B cell (primary cell): ENCODE results near the gene RPS6KL1. TPM values are rescaled to one million over a fixed set of nuclear protein-coding genes. Genes with fewer than 3 reads are reported as not detected.

Experiments used
- ATAC-seq: fragments of 200-7000 bp; cut with Tn5 transposase; one replicate; pipeline ENCODE4 v1.10.0; 2021; ENCODE audit warnings: low read depth, mild to moderate bottlenecking, moderate number of reproducible peaks, moderate library complexity
- CTCF ChIA-PET: fragments of 350-600 bp; sonication (Branson Sonifier 250); formaldehyde crosslinking; loops from one replicate; lab custom pipeline; 2021; ENCODE audit warnings: antibody characterized with exemption, inconsistent platforms; lab: Charles Lee
- POLR2A ChIA-PET: fragments of 350-600 bp; sonication (Branson Sonifier 250); formaldehyde crosslinking; loops from one replicate; lab custom pipeline; 2021; ENCODE audit warnings: antibody characterized with exemption; lab: Charles Lee
- DNase-seq: peaks from one replicate; pipeline ENCODE4 v3.0.0; 2013
- H2AFZ ChIP-seq: 2 replicates; pipeline ENCODE4 v1.6.1; 2012; ENCODE audit warnings: mild to moderate bottlenecking, low read depth, low read length; ENCODE audit not compliant: insufficient read depth, poor library complexity, severe bottlenecking
- H3K27ac ChIP-seq, 2 donors: 1 replicate in 1 of 2; 2 replicates in 1 of 2; pipeline ENCODE4 v1.5.1; 2012 to 2013; ENCODE audit warnings: low read length in 2 of 2, mild to moderate bottlenecking in 2 of 2, moderate library complexity in 1 of 2
- H3K27me3 ChIP-seq, 4 experiments: fragments of 200-600 bp in 1 of 4; sonication (generic) in 1 of 4; replicated peaks in 1 of 4; 1 replicate in 2 of 4; 2 replicates in 2 of 4; pipeline versions ENCODE4 v1.6.1 to v1.7.0; 2013 to 2016; ENCODE audit warnings: low read length in 3 of 4, mild to moderate bottlenecking in 2 of 4, mixed read lengths in 1 of 4, moderate library complexity in 1 of 4; ENCODE audit not compliant: insufficient read depth in 4 of 4, control insufficient read depth in 3 of 4; ENCODE audit errors: control extremely low read depth in 1 of 4
- H3K36me3 ChIP-seq, 2 experiments: replicated peaks in 1 of 2; 1 replicate in 1 of 2; 2 replicates in 1 of 2; pipeline versions ENCODE4 v1.6.1 to v1.7.1; 2013; ENCODE audit warnings: low read length in 1 of 2; ENCODE audit not compliant: insufficient read depth in 2 of 2, control insufficient read depth in 1 of 2; ENCODE audit errors: control extremely low read depth in 1 of 2, extremely low read depth in 1 of 2
- H3K4me1 ChIP-seq, 2 donors: fragments of 200-600 bp in 1 of 2; sonication (generic) in 1 of 2; 1 replicate in 1 of 2; 2 replicates in 1 of 2; pipeline versions ENCODE4 v1.5.1 to v1.6.1; 2013 to 2017; ENCODE audit warnings: low read length in 2 of 2; ENCODE audit not compliant: control insufficient read depth in 2 of 2, insufficient read depth in 2 of 2
- H3K4me2 ChIP-seq: replicated peaks from 2 replicates; pipeline ENCODE3; 2012; ENCODE audit warnings: mild to moderate bottlenecking, low read depth, low read length; ENCODE audit not compliant: poor library complexity, severe bottlenecking
- H3K4me3 ChIP-seq, 5 experiments: fragments of 200-600 bp in 1 of 5; sonication (generic) in 1 of 5; 1 replicate in 3 of 5; 2 replicates in 2 of 5; pipeline versions ENCODE4 v1.5.1 to v1.7.0; 2011 to 2016; ENCODE audit warnings: low read length in 4 of 5, mild to moderate bottlenecking in 4 of 5, low read depth in 2 of 5, control low read depth in 1 of 5, moderate library complexity in 1 of 5; ENCODE audit not compliant: insufficient read depth in 1 of 5; ENCODE audit errors: control extremely low read depth in 1 of 5, extremely low read depth in 1 of 5
- H3K79me2 ChIP-seq: fragments of 200-600 bp; sonication (generic); one replicate; pipeline ENCODE4 v1.6.0; 2016; ENCODE audit warnings: low read length; ENCODE audit not compliant: control insufficient read depth, insufficient read depth
- H3K9ac ChIP-seq: fragments of 200-600 bp; sonication (generic); 2 replicates; pipeline ENCODE4 v1.6.1; 2017; ENCODE audit warnings: mild to moderate bottlenecking, low read length, moderate library complexity
- H3K9me3 ChIP-seq, 3 donors: one replicate each; pipeline versions ENCODE4 v1.6.1 to v1.7.1; 2013; ENCODE audit warnings: low read length in 2 of 3; ENCODE audit not compliant: control insufficient read depth in 2 of 3, insufficient read depth in 1 of 3; ENCODE audit errors: control extremely low read depth in 1 of 3
- H4K20me1 ChIP-seq: 2 replicates; pipeline ENCODE4 v1.6.0; 2012; ENCODE audit warnings: mild to moderate bottlenecking, low read length; ENCODE audit not compliant: insufficient read depth, control insufficient read depth, poor library complexity, severe bottlenecking
- H3K27ac Mint-ChIP-seq: one replicate; pipeline ENCODE4 v1.8.0; 2021; ENCODE audit warnings: mixed read lengths
- H3K27me3 Mint-ChIP-seq: one replicate; pipeline ENCODE4 v1.8.0; 2021; ENCODE audit warnings: mixed read lengths
- H3K4me1 Mint-ChIP-seq: one replicate; pipeline ENCODE4 v1.8.0; 2021; ENCODE audit warnings: mixed read lengths
- H3K4me3 Mint-ChIP-seq: one replicate; pipeline ENCODE4 v1.8.0; 2021; ENCODE audit warnings: mixed read lengths
- H3K9me3 Mint-ChIP-seq: one replicate; pipeline ENCODE4 v1.8.0; 2022; ENCODE audit warnings: mixed read lengths; ENCODE audit not compliant: insufficient read depth
- CTCF ChIP-seq: fragments of 200-600 bp; IDR thresholded peaks from one replicate; pipeline ENCODE4 v1.8.0; 2022; ENCODE audit warnings: antibody characterized with exemption, mild to moderate bottlenecking
- EZH2 ChIP-seq: IDR thresholded peaks from 2 replicates; pipeline ENCODE4 v1.6.1; 2012; ENCODE audit warnings: borderline replicate concordance, low read depth, mild to moderate bottlenecking, moderate library complexity, low read length; ENCODE audit not compliant: insufficient read depth, poor library complexity, severe bottlenecking
- WGBS: methylation state at CpG from one replicate; pipeline ENCODE4 v1.1.5; 2013; ENCODE audit warnings: missing lambda C conversion rate; ENCODE audit not compliant: insufficient coverage; 5-methylcytosine and 5-hydroxymethylcytosine counted together
- intact Hi-C: fragments of 100-400 bp; cut with micrococcal nuclease; formaldehyde crosslinking; loops from one replicate; pipeline ENCODE4 v1.10.0; 2022
- polyA plus RNA-seq: library from polyadenylated mRNA; depleted of rRNA; stranded (reverse); fragments of >200 nt; gene quantifications from 2 replicates; pipeline ENCODE4 v1.2.3, GENCODE V29; 2012
- total RNA-seq, 2 donors: library from RNA; stranded (reverse); fragments of 120-200 nt in 1 of 2; gene quantifications; 1 replicate in 1 of 2; 2 replicates in 1 of 2; pipeline versions ENCODE4 v1.2.3 to v1.2.4, GENCODE V29; 2013 to 2022

RPS6KL1 gene
- total and polyA plus RNA-seq, 2 donors (not counting 1 experiment from before 2014, with no cell fraction given): 3.4 to 4.4 TPM

GRCh38 chr14:74921053-74921620, 1.9 kb downstream of the RPS6KL1 start:
- ChIA-PET POLR2A (no interaction called here), CTCF (interaction anchor here (0.7 to 2.4 kb wide), 4 partner anchors 14 to 1607 kb away, joined by 3 to 10 read pairs (median 5); no protein-coding TSS in a partner anchor)
- Mint-ChIP-seq H3K27ac (no peak overlapping the region), H3K27me3 (no peaks in the 10 kb centered on the region), H3K4me1 (peaks cover 4% of the 10 kb centered on the region), H3K9me3 (no peaks in the 10 kb centered on the region), H3K4me3 (no peak overlapping the region)
- TF ChIP-seq CTCF: no peak
- no peak for TF ChIP-seq EZH2
- Histone ChIP-seq H3K4me2 (no peak overlapping the region), H4K20me1 (no peaks in the 10 kb centered on the region), H3K79me2 (no peaks in the 10 kb centered on the region), H3K4me3 (no peak overlapping the region), H3K27ac (no peak overlapping the region), H3K27me3 (no peaks in the 10 kb centered on the region), H3K9ac (no peak overlapping the region), H3K9me3 (no peaks in the 10 kb centered on the region), H2AFZ (no peak overlapping the region), H3K36me3 (no peaks in the 10 kb centered on the region), H3K4me1 (peaks cover 4 to 13% of the 10 kb centered on the region in 2 donors)
- 97% methylated on average over 17 of the region's 19 CpGs for WGBS
- DNase-seq (no peak), ATAC-seq (no peak)
- intact Hi-C loops: no loop called here

- H3K4me3 Mint-ChIP-seq: no peak overlapping the region
- peaks cover 4% of the 10 kb centered on the region for H3K4me1 Mint-ChIP-seq
- no peaks in the 10 kb centered on the region for H4K20me1 ChIP-seq
- H3K9ac ChIP-seq: no peak overlapping the region
- no peak overlapping the region for H3K27ac Mint-ChIP-seq
- peaks cover 4 to 13% of the 10 kb centered on the region in 2 donors for H3K4me1 ChIP-seq
- H3K27me3 Mint-ChIP-seq: no peaks in the 10 kb centered on the region
- no peaks in the 10 kb centered on the region for H3K9me3 Mint-ChIP-seq
- no peaks in the 10 kb centered on the region for H3K9me3 ChIP-seq
- no peak overlapping the region for H2AFZ ChIP-seq
- intact Hi-C loops: no loop called here
- H3K4me3 ChIP-seq: no peak overlapping the region
- no peak overlapping the region for H3K27ac ChIP-seq
- no peak for DNase-seq
- CTCF ChIA-PET: interaction anchor here (2.0 to 2.4 kb wide), 2 partner anchors 14 to 168 kb away, joined by 6 to 10 read pairs; no protein-coding TSS in a partner anchor
- 96% methylated on average over 4 of the region's 4 CpGs for WGBS
- H3K27me3 ChIP-seq: no peaks in the 10 kb centered on the region
- no peak overlapping the region for H3K4me2 ChIP-seq
- no peak for TF ChIP-seq CTCF
- no peak for TF ChIP-seq EZH2
- POLR2A ChIA-PET: no interaction called here
- no peak for ATAC-seq
- H3K36me3 ChIP-seq: no peaks in the 10 kb centered on the region
- H3K79me2 ChIP-seq: no peaks in the 10 kb centered on the region
Observed at GRCh38 chr14:74920281-74920680, 2.8 kb downstream of the RPS6KL1 start.
